ENCODE results near the gene ERCC2.

The ERCC2 gene

DNA sequence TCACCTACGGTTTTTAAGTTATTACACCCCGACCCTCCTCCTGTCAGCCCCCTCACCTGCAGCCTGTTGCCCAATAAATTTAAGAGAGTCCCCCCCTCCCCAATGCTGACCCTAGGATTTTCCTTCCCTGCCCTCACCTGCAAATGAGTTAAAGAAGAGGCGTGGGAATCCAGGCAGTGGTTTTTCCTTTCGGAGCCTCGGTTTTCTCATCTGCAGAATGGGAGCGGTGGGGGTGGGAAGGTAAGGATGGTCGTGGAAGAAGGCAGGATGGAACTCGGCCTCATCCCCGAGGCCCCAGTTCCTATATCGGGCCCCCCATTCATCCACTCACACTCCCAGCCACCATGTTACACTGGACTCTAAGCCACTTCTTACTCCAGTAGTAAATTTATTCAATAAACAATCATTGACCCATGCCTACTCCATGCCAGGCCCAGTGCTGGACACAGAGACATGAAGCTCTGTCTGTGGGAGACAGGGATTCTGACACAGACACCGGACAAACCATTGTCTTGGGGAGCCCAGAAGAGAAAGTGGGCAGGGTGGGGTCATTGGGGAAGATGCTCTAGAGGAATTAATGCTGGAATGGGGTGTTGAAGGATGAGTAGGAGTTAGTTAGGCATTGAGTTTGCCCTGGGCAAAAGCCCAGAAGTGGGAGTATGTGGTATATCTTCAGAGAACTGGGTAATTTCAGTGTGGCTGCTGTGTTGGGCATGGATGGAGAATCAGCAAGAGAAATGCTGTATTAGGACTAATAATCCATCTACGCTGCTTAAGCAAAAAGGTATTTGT lies 66.9 kb downstream of the ERCC2 start:
- no peak for DNase-seq (ENCODE audit: low read depth in 2 of 2)

DNA sequence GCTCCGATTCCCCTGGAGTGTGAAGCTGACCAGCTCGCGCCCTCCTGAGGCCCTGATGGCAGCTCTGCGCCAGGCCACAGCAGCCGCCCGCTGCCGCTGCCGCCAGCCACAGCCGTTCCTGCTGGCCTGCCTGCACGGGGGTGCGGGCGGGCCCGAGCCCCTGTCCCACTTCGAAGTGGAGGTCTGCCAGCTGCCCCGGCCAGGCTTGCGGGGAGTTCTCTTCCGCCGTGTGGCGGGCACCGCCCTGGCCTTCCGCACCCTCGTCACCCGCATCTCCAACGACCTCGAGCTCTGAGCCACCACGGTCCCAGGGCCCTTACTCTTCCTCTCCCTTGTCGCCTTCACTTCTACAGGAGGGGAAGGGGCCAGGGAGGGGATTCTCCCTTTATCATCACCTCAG lies 68.0 kb downstream of the ERCC2 start:
- DNase-seq (ENCODE audit: low read depth in 2 of 2): no peak

Data from stimulated activated CD4-positive, alpha-beta T cell treated with anti-CD3 and anti-CD28 coated beads, Interleukin-4, amount 100 ng/mL, for 48 hours (primary cell).